Hepatocyte (in vitro differentiated cells): ENCODE data around the gene EDC3. TPM values are rescaled to one million over a fixed set of nuclear protein-coding genes. Genes with fewer than 3 reads are reported as not detected.

Experiments used
- DNase-seq: peaks from one replicate; pipeline ENCODE4 v3.0.0-alpha.2; 2016; ENCODE audit warnings: low spot score
- H2AFZ ChIP-seq: fragments of 200-600 bp; sonication (generic); 2 replicates; pipeline ENCODE4 v1.6.0; 2016; ENCODE audit warnings: antibody characterized with exemption, mild to moderate bottlenecking
- H3K27ac ChIP-seq: fragments of 200-600 bp; sonication (generic); 2 replicates; pipeline ENCODE4 v1.5.1; 2016; ENCODE audit warnings: mild to moderate bottlenecking
- H3K27me3 ChIP-seq: fragments of 200-600 bp; sonication (generic); 2 replicates; pipeline ENCODE4 v1.6.1; 2016
- H3K36me3 ChIP-seq: fragments of 200-600 bp; sonication (generic); replicated peaks from 2 replicates; pipeline ENCODE4 v1.5.1; 2016; ENCODE audit warnings: low read depth; ENCODE audit not compliant: insufficient read depth
- H3K4me1 ChIP-seq: fragments of 200-600 bp; sonication (generic); 2 replicates; pipeline ENCODE4 v1.5.1; 2016; ENCODE audit warnings: mild to moderate bottlenecking, moderate library complexity; ENCODE audit not compliant: insufficient read depth
- H3K4me2 ChIP-seq: fragments of 200-600 bp; sonication (generic); 2 replicates; pipeline ENCODE4 v1.6.0; 2016
- H3K4me3 ChIP-seq: fragments of 200-600 bp; sonication (generic); 2 replicates; pipeline ENCODE4 v1.5.1; 2016; ENCODE audit warnings: mild to moderate bottlenecking
- H3K79me2 ChIP-seq: fragments of 200-600 bp; sonication (generic); 2 replicates; pipeline ENCODE4 v1.6.0; 2017; ENCODE audit warnings: mild to moderate bottlenecking
- H3K9me2 ChIP-seq: fragments of 200-600 bp; sonication (generic); replicated peaks from 2 replicates; pipeline ENCODE4 v1.6.0; 2017; ENCODE audit warnings: mild to moderate bottlenecking; ENCODE audit not compliant: insufficient read depth
- H3K9me3 ChIP-seq: fragments of 200-600 bp; sonication (generic); 2 replicates; pipeline ENCODE4 v1.5.1; 2016; ENCODE audit warnings: low read depth, mild to moderate bottlenecking
- H4K20me1 ChIP-seq: fragments of 200-600 bp; sonication (generic); 2 replicates; pipeline ENCODE4 v1.6.0; 2016; ENCODE audit warnings: mild to moderate bottlenecking; ENCODE audit not compliant: insufficient read depth, poor library complexity, severe bottlenecking
- CTCF ChIP-seq: fragments of 200-600 bp; sonication (generic); IDR thresholded peaks from 2 replicates; pipeline ENCODE4 v1.5.1; 2016; ENCODE audit warnings: antibody characterized with exemption, mild to moderate bottlenecking; ENCODE audit not compliant: poor library complexity
- EZH2 ChIP-seq: fragments of 200-600 bp; sonication (generic); IDR thresholded peaks from 2 replicates; pipeline ENCODE4 v1.6.1; 2016; ENCODE audit warnings: antibody characterized with exemption, mild to moderate bottlenecking, borderline replicate concordance
- EZH2phosphoT487 ChIP-seq: fragments of 200-600 bp; sonication (generic); IDR thresholded peaks from one replicate; pipeline ENCODE4 v1.6.1; 2018; ENCODE audit warnings: antibody characterized with exemption, mild to moderate bottlenecking, low read depth, moderate library complexity; ENCODE audit not compliant: unreplicated experiment, severe bottlenecking
- WGBS: methylation state at CpG from one replicate; pipeline ENCODE4 v1.1.6; 2016; ENCODE audit warnings: low lambda C conversion rate; ENCODE audit errors: missing lambda C conversion rate; 5-methylcytosine and 5-hydroxymethylcytosine counted together
- polyA plus RNA-seq: library from polyadenylated mRNA; unstranded; fragments of >200 nt; fragmentation: Nextera tagmentation; extraction: Ambion mirVana; gene quantifications from 2 replicates; pipeline ENCODE4 v1.2.1, GENCODE V29; 2016
- total RNA-seq: library from RNA; depleted of rRNA; stranded (reverse); fragments of >200 nt; gene quantifications from 2 replicates; pipeline ENCODE4 v1.2.3, GENCODE V29; 2014

EDC3 gene
- total and polyA plus RNA-seq, 2 experiments from 2014 or later, result 11.5 to 31.4 TPM

GRCh38 chr15:74605795-74606150 is 90.1 kb downstream of the EDC3 start:
- Histone ChIP-seq H4K20me1 (no peaks in the 10 kb centered on the region), H3K79me2 (no peaks in the 10 kb centered on the region), H3K4me3 (no peak overlapping the region), H3K4me2 (no peak overlapping the region), H3K9me2 (no peaks in the 10 kb centered on the region), H3K9me3 (no peaks in the 10 kb centered on the region), H3K4me1 (no peaks in the 10 kb centered on the region), H2AFZ (no peak overlapping the region), H3K27me3 (no peaks in the 10 kb centered on the region), H3K27ac (no peak overlapping the region), H3K36me3 (no peaks in the 10 kb centered on the region)
- WGBS, result 95% methylated on average over 1 of the region's 1 CpG
- TF ChIP-seq CTCF (no peak), EZH2phosphoT487 (no peak)
- no peak for DNase-seq

GRCh38 chr15:74604983-74605794 is 90.6 kb downstream of the EDC3 start:
- H3K27ac ChIP-seq, result no peak overlapping the region
- DNase-seq, result no peak
- no peak overlapping the region for H3K4me3 ChIP-seq
- no peak for TF ChIP-seq EZH2
- TF ChIP-seq EZH2phosphoT487, result no peak
- TF ChIP-seq CTCF, result no peak
- no peaks in the 10 kb centered on the region for H4K20me1 ChIP-seq
- H3K4me2 ChIP-seq, result no peak overlapping the region
- H3K4me1 ChIP-seq, result no peaks in the 10 kb centered on the region
- no peaks in the 10 kb centered on the region for H3K9me3 ChIP-seq
- no peak overlapping the region for H2AFZ ChIP-seq
- H3K27me3 ChIP-seq, result no peaks in the 10 kb centered on the region
- no peaks in the 10 kb centered on the region for H3K36me3 ChIP-seq
- 93% methylated on average over 12 of the region's 12 CpGs for WGBS
- H3K9me2 ChIP-seq, result no peaks in the 10 kb centered on the region
- H3K79me2 ChIP-seq, result no peaks in the 10 kb centered on the region

- no peaks in the 10 kb centered on the region for H3K79me2 ChIP-seq
- H4K20me1 ChIP-seq, result no peaks in the 10 kb centered on the region
- TF ChIP-seq CTCF (no peak), EZH2phosphoT487 (no peak), EZH2 (no peak)
- H3K9me2 ChIP-seq, result no peaks in the 10 kb centered on the region
- no peak overlapping the region for H3K27ac ChIP-seq
- H3K27me3 ChIP-seq, result no peaks in the 10 kb centered on the region
- WGBS, result 91% methylated on average over 10 of the region's 11 CpGs
- no peak for DNase-seq
- H3K4me3 ChIP-seq, result no peak overlapping the region
- H3K36me3 ChIP-seq, result no peaks in the 10 kb centered on the region
- H3K4me2 ChIP-seq, result no peak overlapping the region
- no peaks in the 10 kb centered on the region for H3K9me3 ChIP-seq
- no peak overlapping the region for H2AFZ ChIP-seq
- no peaks in the 10 kb centered on the region for H3K4me1 ChIP-seq
Measured at GRCh38 chr15:74603789-74604705, 91.8 kb downstream of the EDC3 start.
